ENCODE measurements around the gene STAT6.

Gene STAT6

GRCh38 chr12:57134949-57135348 is 23.8 kb upstream of the STAT6 start:
- H3K27ac ChIP-seq = no peak overlapping the region
- no peak for TF ChIP-seq CTCF (conservative IDR thresholded peaks at IDR 0.05)

- TF ChIP-seq CTCF (conservative IDR thresholded peaks at IDR 0.05) = no peak
Observed at GRCh38 chr12:57133916-57134315, 22.8 kb upstream of the STAT6 start.

DNA sequence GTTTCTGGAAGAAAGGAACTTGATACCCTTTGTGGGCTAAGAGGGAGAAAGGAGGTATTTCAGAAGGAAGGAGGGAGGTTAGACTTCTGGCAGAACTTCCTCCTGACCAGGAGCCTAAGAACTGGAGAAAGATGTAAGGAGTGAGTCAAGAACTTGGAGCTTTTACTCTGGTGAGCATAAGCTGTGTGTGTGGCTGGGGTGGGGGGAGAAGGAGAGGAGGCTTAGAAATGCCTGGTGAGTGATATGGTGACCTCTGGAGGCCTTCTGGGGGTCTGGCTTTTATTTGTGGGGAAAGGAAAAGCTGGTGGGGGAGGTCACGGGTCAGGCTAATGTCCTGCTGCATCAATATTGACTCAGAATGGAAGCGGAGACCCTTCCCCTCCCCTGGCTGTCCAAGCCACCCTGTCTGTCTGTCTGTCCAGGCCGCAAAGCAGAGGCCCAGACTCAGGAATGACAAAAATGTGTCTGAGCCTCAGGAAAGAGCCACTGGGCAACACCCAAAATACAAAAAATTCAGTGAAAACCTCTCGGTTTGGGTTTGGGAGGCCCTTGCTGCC is 21.9 kb upstream of the STAT6 start:
- H3K27ac ChIP-seq = peak overlapping the region; percentile 61; the same call in 1 of the 2 replicates
- no peak for TF ChIP-seq CTCF (conservative IDR thresholded peaks at IDR 0.05)

More at GRCh38 chr12:57133916-57134315, 22.8 kb upstream of the STAT6 start:
- no peak overlapping the region for H3K27ac ChIP-seq

- TF ChIP-seq CTCF (conservative IDR thresholded peaks at IDR 0.05) = no peak
- peak overlapping the region; percentile 61 for H3K27ac ChIP-seq
Observed at GRCh38 chr12:57131896-57132744, 21.0 kb upstream of the STAT6 start.

GRCh38 chr12:57130941-57131340 is 19.8 kb upstream of the STAT6 start:
- TF ChIP-seq CTCF (conservative IDR thresholded peaks at IDR 0.05) = no peak
- peak overlapping the region; percentile 61 for H3K27ac ChIP-seq

- H3K27ac ChIP-seq = peak overlapping the region; percentile 90; the same call in 1 of the 2 replicates
Observed at GRCh38 chr12:57129889-57130288, 18.7 kb upstream of the STAT6 start.

More at GRCh38 chr12:57129889-57130288, 18.7 kb upstream of the STAT6 start:
- TF ChIP-seq CTCF (conservative IDR thresholded peaks at IDR 0.05) = no peak
